OCI-LY1 (cell line): ENCODE measurements around the gene DNAJC7.

Experiments used
- EZH2 ChIP-seq: fragments of 200-600 bp; sonication (generic), shearing (Covaris generic); IDR thresholded peaks from 2 replicates; pipeline ENCODE4 v1.8.0; 2017; ENCODE audit warnings: borderline replicate concordance, mixed run types, mild to moderate bottlenecking, antibody characterized with exemption, low read length, moderate library complexity, mixed read lengths
- TF ChIP-seq, protein P1 (sequence below): fragments of 200-600 bp; sonication (generic), shearing (Covaris generic); IDR thresholded peaks from 2 replicates; pipeline ENCODE4 v1.5.1; 2017; ENCODE audit warnings: mild to moderate bottlenecking, antibody characterized with exemption, low read length, moderate library complexity, mixed read lengths

DNA sequence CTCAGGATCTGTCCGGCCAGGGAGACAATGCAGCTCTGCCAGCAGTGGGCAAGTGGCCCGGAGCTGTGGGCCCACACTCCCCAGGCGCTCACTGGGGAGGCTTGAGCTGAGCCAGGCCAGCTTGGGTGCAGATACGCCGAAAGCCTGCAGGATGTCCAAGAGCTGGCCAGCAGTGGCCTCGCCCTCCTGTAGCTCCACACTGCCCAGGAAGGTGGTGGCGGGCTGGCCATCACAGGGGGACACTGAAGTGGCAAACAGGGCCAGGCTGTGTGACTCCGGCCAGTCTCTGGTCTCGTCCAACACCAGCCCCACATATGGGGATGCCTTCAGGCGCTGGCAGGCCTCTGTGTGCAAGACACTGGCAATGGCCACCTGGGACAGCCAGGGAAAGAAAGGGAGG, 23.6 kb upstream of the DNAJC7 start:
- TF ChIP-seq EZH2 = no peak
- TF ChIP-seq, protein P1, sequence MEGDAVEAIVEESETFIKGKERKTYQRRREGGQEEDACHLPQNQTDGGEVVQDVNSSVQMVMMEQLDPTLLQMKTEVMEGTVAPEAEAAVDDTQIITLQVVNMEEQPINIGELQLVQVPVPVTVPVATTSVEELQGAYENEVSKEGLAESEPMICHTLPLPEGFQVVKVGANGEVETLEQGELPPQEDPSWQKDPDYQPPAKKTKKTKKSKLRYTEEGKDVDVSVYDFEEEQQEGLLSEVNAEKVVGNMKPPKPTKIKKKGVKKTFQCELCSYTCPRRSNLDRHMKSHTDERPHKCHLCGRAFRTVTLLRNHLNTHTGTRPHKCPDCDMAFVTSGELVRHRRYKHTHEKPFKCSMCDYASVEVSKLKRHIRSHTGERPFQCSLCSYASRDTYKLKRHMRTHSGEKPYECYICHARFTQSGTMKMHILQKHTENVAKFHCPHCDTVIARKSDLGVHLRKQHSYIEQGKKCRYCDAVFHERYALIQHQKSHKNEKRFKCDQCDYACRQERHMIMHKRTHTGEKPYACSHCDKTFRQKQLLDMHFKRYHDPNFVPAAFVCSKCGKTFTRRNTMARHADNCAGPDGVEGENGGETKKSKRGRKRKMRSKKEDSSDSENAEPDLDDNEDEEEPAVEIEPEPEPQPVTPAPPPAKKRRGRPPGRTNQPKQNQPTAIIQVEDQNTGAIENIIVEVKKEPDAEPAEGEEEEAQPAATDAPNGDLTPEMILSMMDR = no peak
